Stimulated activated CD4-positive, alpha-beta T cell treated with anti-CD3 and anti-CD28 coated beads, Interleukin-15, amount 100 ng/mL, for 24 hours (primary cell): ENCODE results near the gene TMPRSS11E.
"Not testable (repeated sequence)": the region's sequence is repeated elsewhere in the genome, so short reads cannot be mapped to it uniquely, and the experiment has no call there.

Experiments used
- DNase-seq: peaks from one replicate; pipeline ENCODE4 v3.0.0-alpha.2; 2020

TMPRSS11E gene

GRCh38 chr4:68462691-68463090, 15.4 kb downstream of the TMPRSS11E start:
- no peak for DNase-seq

GRCh38 chr4:68463796-68464195, 16.5 kb downstream of the TMPRSS11E start:
- DNase-seq: no peak

- no peak for DNase-seq
Observed at GRCh38 chr4:68465058-68465457, 17.8 kb downstream of the TMPRSS11E start.

GRCh38 chr4:68466185-68466584, 18.9 kb downstream of the TMPRSS11E start:
- DNase-seq: no peak

GRCh38 chr4:68466751-68467150, 19.5 kb downstream of the TMPRSS11E start:
- DNase-seq: no peak

- no peak for DNase-seq
Observed at GRCh38 chr4:68469482-68469881, 22.2 kb downstream of the TMPRSS11E start.

- DNase-seq: no peak
Observed at GRCh38 chr4:68476191-68476590, 28.9 kb downstream of the TMPRSS11E start.

- no peak for DNase-seq
Observed at GRCh38 chr4:68489338-68489737, 42.1 kb downstream of the TMPRSS11E start.

- no peak for DNase-seq
Observed at GRCh38 chr4:68490826-68491457, 43.7 kb downstream of the TMPRSS11E start.

GRCh38 chr4:68494688-68495087, 47.4 kb downstream of the TMPRSS11E start:
- DNase-seq: no peak

GRCh38 chr4:68498413-68499007, 51.2 kb downstream of the TMPRSS11E start:
- DNase-seq: peak; percentile 71

GRCh38 chr4:68499021-68499420, 51.8 kb downstream of the TMPRSS11E start:
- no peak for DNase-seq

GRCh38 chr4:68503462-68503861, 56.2 kb downstream of the TMPRSS11E start:
- not testable (repeated sequence) for DNase-seq

GRCh38 chr4:68504836-68505235, 57.6 kb downstream of the TMPRSS11E start:
- not testable (repeated sequence) for DNase-seq

GRCh38 chr4:68505452-68505851, 58.2 kb downstream of the TMPRSS11E start:
- DNase-seq: not testable (repeated sequence)

- DNase-seq: no peak
Observed at GRCh38 chr4:68518889-68519288, 71.6 kb downstream of the TMPRSS11E start.

- no peak for DNase-seq
Observed at GRCh38 chr4:68520985-68521384, 73.7 kb downstream of the TMPRSS11E start.

- DNase-seq: not testable (repeated sequence)
Observed at GRCh38 chr4:68522232-68522631, 75.0 kb downstream of the TMPRSS11E start.

- no peak for DNase-seq
Observed at GRCh38 chr4:68535974-68536373, 88.7 kb downstream of the TMPRSS11E start.

- DNase-seq: no peak
Observed at GRCh38 chr4:68536375-68536774, 89.1 kb downstream of the TMPRSS11E start.

- DNase-seq: not testable (repeated sequence)
Observed at GRCh38 chr4:68542742-68543141, 95.5 kb downstream of the TMPRSS11E start.
